A549 treated with CpdA at 1 μM for 4 hours (cell line): ENCODE measurements around the gene SSR3. TPM values are rescaled to one million over a fixed set of nuclear protein-coding genes. Genes with fewer than 3 reads are reported as not detected.

Source experiments
- total RNA-seq: library from RNA; stranded (reverse); fragments of 200-300 nt; extraction: Qiagen RNA extraction; gene quantifications from 5 replicates; pipeline ENCODE4 v1.2.3, GENCODE V29; 2022; ENCODE audit warnings: low read depth

Gene SSR3
- 157 to 194 TPM (median 189 TPM) in 5 replicates for total RNA-seq

GRCh38 chr3:156554842-156555687 is at the start of gene SSR3:
SSR3 (minus strand) TSS chr3:156555117; CDS start chr3:156555089, 28 bp downstream.

Other genes starting within 250 kb of the SSR3 start
- gene TIPARP, start 119.5 kb upstream of the SSR3 start, total RNA-seq: 27.7 to 49.3 TPM (median 29.8 TPM) in 5 replicates